ENCODE results near the gene PLXNA4.

DNA sequence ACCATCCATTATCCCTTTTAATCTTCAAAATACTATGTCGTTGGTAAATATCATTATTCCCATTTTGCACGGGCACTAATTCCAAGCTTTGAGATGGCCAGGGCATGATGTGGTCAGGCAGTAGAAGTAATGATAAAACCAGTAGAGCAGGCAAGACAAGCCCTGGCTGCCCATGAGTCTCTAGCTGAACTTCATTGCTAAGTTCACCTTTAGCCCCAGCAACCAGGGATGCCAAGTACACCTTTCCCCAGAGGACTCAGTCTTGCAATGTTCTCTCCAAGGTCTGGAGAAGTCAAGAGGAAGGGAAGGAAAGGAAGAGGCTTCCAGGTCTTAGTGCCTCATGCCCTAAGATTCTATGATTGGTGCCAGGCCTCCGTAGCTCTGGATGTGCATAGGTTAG, 203.2 kb downstream of the PLXNA4 start:
- TF ChIP-seq CTCF (IDR thresholded peaks at IDR 0.05; ENCODE audit: insufficient read depth, low read depth, low read length) (no peak), EZH2 (IDR thresholded peaks at IDR 0.05; ENCODE audit: insufficient read depth, low read length) (no peak)

Data from astrocyte (in vitro differentiated cells and primary cell).